MG63 (cell line): ENCODE measurements around the gene CDK5. TPM values are rescaled to one million over a fixed set of nuclear protein-coding genes. Genes with fewer than 3 reads are reported as not detected.
"Not testable (repeated sequence)": the region's sequence is repeated elsewhere in the genome, so short reads cannot be mapped to it uniquely, and the experiment has no call there.

ENCODE experiments used
- DNase-seq: peaks from one replicate; pipeline ENCODE4 v3.0.0-alpha.2; 2020
- H3K27me3 ChIP-seq: fragments of 250-450 bp; sonication (Bioruptor Pico); 2 replicates; pipeline ENCODE4 v1.5.1; 2020; ENCODE audit warnings: mild to moderate bottlenecking, moderate library complexity
- H3K36me3 ChIP-seq: fragments of 250-450 bp; sonication (Bioruptor Pico); 2 replicates; pipeline ENCODE4 v1.5.1; 2020; ENCODE audit warnings: mild to moderate bottlenecking, moderate library complexity
- H3K4me3 ChIP-seq: fragments of 250-450 bp; sonication (Bioruptor Pico); 2 replicates; pipeline ENCODE4 v1.5.1; 2020; ENCODE audit warnings: mild to moderate bottlenecking, moderate library complexity
- H3K9me3 ChIP-seq: fragments of 250-450 bp; sonication (Bioruptor Pico); 2 replicates; pipeline ENCODE4 v1.5.1; 2020; ENCODE audit warnings: mild to moderate bottlenecking, moderate library complexity
- total RNA-seq: library from RNA; depleted of rRNA; stranded (reverse); fragments of >200 nt; shearing (Covaris generic); gene quantifications from 2 replicates; pipeline ENCODE4 v1.2.3, GENCODE V29; 2014; ENCODE audit warnings: low replicate concordance

CDK5 gene
- total RNA-seq, 1 experiment from 2014 or later = 21.7 TPM

DNA sequence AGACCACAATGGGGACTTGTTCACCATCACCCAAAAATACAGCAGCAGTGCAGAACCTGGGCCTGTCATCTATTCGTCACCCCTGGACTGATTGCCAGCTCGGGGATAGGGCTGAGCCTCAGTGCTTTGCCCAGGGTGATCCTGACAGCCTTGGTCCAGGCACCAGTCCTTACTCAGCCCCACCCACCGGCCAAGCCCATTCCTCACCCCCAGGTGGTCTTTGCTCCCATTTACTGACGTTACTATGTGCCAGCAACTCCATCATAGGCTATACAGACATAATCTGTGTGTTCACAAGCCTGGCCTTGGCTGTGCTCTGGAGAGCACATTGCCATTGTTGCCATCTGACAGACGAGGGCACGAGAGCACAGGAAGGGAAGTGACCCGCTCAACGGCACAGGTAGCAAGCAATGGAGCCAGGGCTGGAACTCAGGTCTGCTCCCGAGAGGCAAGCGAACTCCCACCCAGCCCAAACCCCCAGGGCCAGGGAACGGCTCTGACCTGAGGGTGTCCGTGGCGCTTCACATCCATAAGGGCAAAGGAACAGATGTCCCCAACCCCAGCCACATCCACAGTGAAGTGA is 40.2 kb downstream of the CDK5 start:
- Histone ChIP-seq H3K36me3 (no peaks in the 10 kb centered on the region), H3K9me3 (no peaks in the 10 kb centered on the region), H3K27me3 (0 out of 2 replicates have a peak, but pooled peaks cover 2% of the 10 kb centered on the region), H3K4me3 (no peak overlapping the region)
- no peak for DNase-seq

GRCh38 chr7:151016942-151017341 is 40.8 kb downstream of the CDK5 start:
- H3K9me3 ChIP-seq = no peaks in the 10 kb centered on the region
- H3K27me3 ChIP-seq = 0 out of 2 replicates have a peak, but pooled peaks cover 2% of the 10 kb centered on the region
- no peak for DNase-seq
- no peaks in the 10 kb centered on the region for H3K36me3 ChIP-seq
- no peak overlapping the region for H3K4me3 ChIP-seq

- Histone ChIP-seq H3K4me3 (no peak overlapping the region), H3K36me3 (no peaks in the 10 kb centered on the region), H3K27me3 (0 out of 2 replicates have a peak, but pooled peaks cover 2% of the 10 kb centered on the region), H3K9me3 (no peaks in the 10 kb centered on the region)
- DNase-seq = no peak
Observed at GRCh38 chr7:151016505-151016904, 41.2 kb downstream of the CDK5 start.

- Histone ChIP-seq H3K36me3 (no peaks in the 10 kb centered on the region), H3K4me3 (no peak overlapping the region), H3K27me3 (0 out of 2 replicates have a peak, but pooled peaks cover 2% of the 10 kb centered on the region), H3K9me3 (no peaks in the 10 kb centered on the region)
- no peak for DNase-seq
Observed at GRCh38 chr7:151015967-151016366, 41.7 kb downstream of the CDK5 start.

GRCh38 chr7:151014950-151015349 is 42.7 kb downstream of the CDK5 start:
- peak; percentile 29 for DNase-seq
- no peaks in the 10 kb centered on the region for H3K9me3 ChIP-seq
- 0 out of 2 replicates have a peak, but pooled peaks cover 2% of the 10 kb centered on the region for H3K27me3 ChIP-seq
- no peak overlapping the region for H3K4me3 ChIP-seq
- H3K36me3 ChIP-seq = no peaks in the 10 kb centered on the region

DNA sequence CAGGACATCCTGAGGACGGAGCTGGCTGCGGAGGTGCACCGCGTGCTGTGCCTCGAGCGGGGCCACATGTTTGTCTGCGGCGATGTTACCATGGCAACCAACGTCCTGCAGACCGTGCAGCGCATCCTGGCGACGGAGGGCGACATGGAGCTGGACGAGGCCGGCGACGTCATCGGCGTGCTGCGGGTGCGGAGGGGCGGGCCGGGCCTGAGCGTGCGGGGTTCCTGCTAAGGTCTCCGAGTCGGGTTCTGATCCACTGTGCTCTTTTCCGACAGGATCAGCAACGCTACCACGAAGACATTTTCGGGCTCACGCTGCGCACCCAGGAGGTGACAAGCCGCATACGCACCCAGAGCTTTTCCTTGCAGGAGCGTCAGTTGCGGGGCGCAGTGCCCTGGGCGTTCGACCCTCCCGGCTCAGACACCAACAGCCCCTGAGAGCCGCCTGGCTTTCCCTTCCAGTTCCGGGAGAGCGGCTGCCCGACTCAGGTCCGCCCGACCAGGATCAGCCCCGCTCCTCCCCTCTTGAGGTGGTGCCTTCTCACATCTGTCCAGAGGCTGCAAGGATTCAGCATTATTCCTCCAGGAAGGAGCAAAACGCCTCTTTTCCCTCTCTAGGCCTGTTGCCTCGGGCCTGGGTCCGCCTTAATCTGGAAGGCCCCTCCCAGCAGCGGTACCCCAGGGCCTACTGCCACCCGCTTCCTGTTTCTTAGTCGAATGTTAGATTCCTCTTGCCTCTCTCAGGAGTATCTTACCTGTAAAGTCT is 43.8 kb downstream of the CDK5 start:
- no peaks in the 10 kb centered on the region for H3K36me3 ChIP-seq
- no peaks in the 10 kb centered on the region for H3K9me3 ChIP-seq
- H3K27me3 ChIP-seq = 0 out of 2 replicates have a peak, but pooled peaks cover 2% of the 10 kb centered on the region
- no peak for DNase-seq
- H3K4me3 ChIP-seq = no peak overlapping the region

GRCh38 chr7:151013356-151013732 is 44.4 kb downstream of the CDK5 start:
- no peak overlapping the region for H3K4me3 ChIP-seq
- no peak for DNase-seq

DNA sequence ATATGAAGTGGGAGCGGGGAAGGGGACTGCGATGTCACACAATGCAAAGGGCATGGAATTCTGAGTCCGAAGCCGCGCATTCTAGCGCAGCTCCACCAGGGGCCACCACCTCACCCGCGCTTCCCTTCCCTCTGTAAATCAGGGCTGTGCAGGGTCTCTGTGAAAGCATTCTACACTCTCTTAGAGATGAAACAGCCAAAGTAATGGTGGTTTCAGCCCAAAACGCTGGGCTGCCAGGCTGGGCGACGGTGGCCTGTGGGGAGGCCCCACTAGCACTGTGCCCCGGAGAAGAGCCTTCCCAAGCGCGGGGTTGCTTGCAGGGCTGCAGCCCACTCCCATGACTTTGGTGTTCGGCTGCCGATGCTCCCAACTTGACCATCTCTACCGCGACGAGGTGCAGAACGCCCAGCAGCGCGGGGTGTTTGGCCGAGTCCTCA is 44.8 kb downstream of the CDK5 start:
- DNase-seq = no peak
- no peaks in the 10 kb centered on the region for H3K9me3 ChIP-seq
- H3K4me3 ChIP-seq = no peak overlapping the region
- H3K36me3 ChIP-seq = no peaks in the 10 kb centered on the region
- no peaks in the 10 kb centered on the region for H3K27me3 ChIP-seq

More at GRCh38 chr7:151013356-151013732, 44.4 kb downstream of the CDK5 start:
- no peaks in the 10 kb centered on the region for H3K9me3 ChIP-seq
- 0 out of 2 replicates have a peak, but pooled peaks cover 1% of the 10 kb centered on the region for H3K27me3 ChIP-seq
- H3K36me3 ChIP-seq = no peaks in the 10 kb centered on the region

GRCh38 chr7:151012031-151012692 is 45.5 kb downstream of the CDK5 start:
- no peaks in the 10 kb centered on the region for H3K9me3 ChIP-seq
- H3K27me3 ChIP-seq = no peaks in the 10 kb centered on the region
- no peak overlapping the region for H3K4me3 ChIP-seq
- no peaks in the 10 kb centered on the region for H3K36me3 ChIP-seq
- no peak for DNase-seq

- H3K4me3 ChIP-seq, H3K9me3 ChIP-seq, H3K27me3 ChIP-seq, H3K36me3 ChIP-seq: not testable (repeated sequence)
- DNase-seq = peak; percentile 10
Observed at GRCh38 chr7:151011616-151012015, 46.1 kb downstream of the CDK5 start.

- H3K4me3 ChIP-seq = no peak overlapping the region
- no peaks in the 10 kb centered on the region for H3K9me3 ChIP-seq
- no peak for DNase-seq
- H3K36me3 ChIP-seq = no peaks in the 10 kb centered on the region
- H3K27me3 ChIP-seq = no peaks in the 10 kb centered on the region
Observed at GRCh38 chr7:151011097-151011409, 46.6 kb downstream of the CDK5 start.

GRCh38 chr7:151010307-151011096 is 47.2 kb downstream of the CDK5 start:
- Histone ChIP-seq H3K36me3 (no peaks in the 10 kb centered on the region), H3K9me3 (no peaks in the 10 kb centered on the region), H3K4me3 (no peak overlapping the region), H3K27me3 (no peaks in the 10 kb centered on the region)
- DNase-seq = peak; percentile 9

- Histone ChIP-seq H3K9me3 (no peaks in the 10 kb centered on the region), H3K27me3 (no peaks in the 10 kb centered on the region), H3K4me3 (no peak overlapping the region), H3K36me3 (no peaks in the 10 kb centered on the region)
- no peak for DNase-seq
Observed at GRCh38 chr7:151010037-151010306, 47.7 kb downstream of the CDK5 start.

DNA sequence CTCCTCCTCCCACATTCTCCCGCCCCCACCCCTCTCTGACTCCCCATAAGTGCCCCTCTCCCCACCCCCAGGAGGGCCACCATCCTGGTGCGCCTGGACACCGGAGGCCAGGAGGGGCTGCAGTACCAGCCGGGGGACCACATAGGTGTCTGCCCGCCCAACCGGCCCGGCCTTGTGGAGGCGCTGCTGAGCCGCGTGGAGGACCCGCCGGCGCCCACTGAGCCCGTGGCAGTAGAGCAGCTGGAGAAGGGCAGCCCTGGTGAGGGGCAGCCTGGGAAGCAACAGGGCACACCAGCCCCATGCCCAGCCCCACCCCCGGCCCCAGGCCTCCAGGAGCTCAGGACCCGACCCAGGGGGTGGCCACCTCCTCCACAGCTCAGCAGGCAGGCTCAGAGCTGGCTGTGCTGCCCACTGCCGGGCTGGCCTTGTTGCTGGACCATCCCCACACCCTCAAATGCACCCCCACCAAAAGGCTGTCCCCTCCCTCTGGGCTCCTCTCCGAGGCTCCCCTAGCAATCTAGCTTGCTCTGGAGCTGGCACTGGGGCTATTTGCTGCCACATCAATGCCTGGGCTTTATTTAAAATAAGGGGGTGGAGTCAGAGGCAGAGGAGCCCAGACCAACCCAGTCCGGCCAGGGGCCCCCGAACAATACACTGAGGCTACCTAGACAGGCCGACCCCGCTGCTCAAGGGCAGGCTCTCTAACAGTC is 48.2 kb downstream of the CDK5 start:
- H3K9me3 ChIP-seq = no peaks in the 10 kb centered on the region
- DNase-seq = no peak

DNA sequence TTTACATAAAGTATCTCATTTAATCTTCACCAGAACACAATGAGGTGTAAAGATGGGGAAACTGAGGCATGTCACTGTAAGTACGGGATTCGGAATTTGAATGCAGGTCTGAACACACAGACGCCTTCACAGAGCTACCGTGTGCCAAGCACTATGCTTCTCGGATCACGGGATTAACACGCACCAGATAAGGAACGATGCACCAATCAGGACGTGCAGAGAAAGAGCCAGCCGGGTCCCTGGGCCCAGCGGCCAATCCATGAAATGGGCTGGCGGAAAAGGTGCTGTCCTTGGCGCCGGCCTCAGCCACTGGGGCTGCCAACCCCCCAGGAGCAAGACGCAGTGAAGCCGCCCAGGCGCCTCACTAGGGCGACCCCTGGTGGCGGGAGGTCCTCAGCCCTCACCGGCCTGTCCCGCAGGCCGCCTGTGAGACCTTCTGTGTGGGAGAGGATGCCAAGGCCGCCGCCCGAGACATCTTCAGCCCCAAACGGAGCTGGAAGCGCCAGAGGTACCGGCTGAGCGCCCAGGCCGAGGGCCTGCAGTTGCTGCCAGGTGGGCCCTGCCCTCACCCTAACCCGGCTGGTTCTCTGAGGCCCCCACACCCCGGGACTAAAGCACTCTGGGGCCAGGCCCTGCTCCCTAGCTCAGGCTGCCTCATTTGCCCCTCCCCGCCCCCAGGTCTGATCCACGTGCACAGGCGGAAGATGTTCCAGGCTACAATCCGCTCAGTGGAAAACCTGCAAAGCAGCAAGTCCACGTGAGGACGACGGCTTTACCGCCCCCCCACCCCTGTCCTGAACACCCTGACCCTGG is 49.0 kb downstream of the CDK5 start:
- no peaks in the 10 kb centered on the region for H3K36me3 ChIP-seq
- no peaks in the 10 kb centered on the region for H3K9me3 ChIP-seq
- no peaks in the 10 kb centered on the region for H3K27me3 ChIP-seq
- DNase-seq = no peak
- no peak overlapping the region for H3K4me3 ChIP-seq

More for the DNA sequence above, 48.2 kb downstream of the CDK5 start:
- no peaks in the 10 kb centered on the region for H3K27me3 ChIP-seq
- H3K4me3 ChIP-seq = no peak overlapping the region
- H3K36me3 ChIP-seq = no peaks in the 10 kb centered on the region

- H3K36me3 ChIP-seq = no peaks in the 10 kb centered on the region
- H3K4me3 ChIP-seq = no peak overlapping the region
- H3K27me3 ChIP-seq = no peaks in the 10 kb centered on the region
- DNase-seq = no peak
- H3K9me3 ChIP-seq = no peaks in the 10 kb centered on the region
Observed at GRCh38 chr7:151008143-151008510, 49.6 kb downstream of the CDK5 start.
